ENCODE measurements around the gene TNC. TPM values are rescaled to one million over a fixed set of nuclear protein-coding genes. Genes with fewer than 3 reads are reported as not detected.

TNC gene
- total and polyA plus RNA-seq, 2 donors (not counting 1 experiment from before 2014, with no cell fraction given) = not detected

GRCh38 chr9:114988962-114989599, 128.9 kb downstream of the TNC start:
- no peak for TF ChIP-seq CTCF (IDR thresholded peaks at IDR 0.05)
- TF ChIP-seq EZH2 (IDR thresholded peaks at IDR 0.05; ENCODE audit: borderline replicate concordance, insufficient read depth, low read depth, low read length, poor library complexity, severe bottlenecking) = no peak
- ATAC-seq (ENCODE audit: low read depth) (no peak), DNase-seq (no peak)
- no peak overlapping the region for H3K27ac Mint-ChIP-seq
- Histone ChIP-seq H3K4me1 (ENCODE audit: control insufficient read depth in 2 of 2, insufficient read depth in 2 of 2, low read length in 2 of 2) (peaks cover 0 to 5% of the 10 kb centered on the region in 2 donors), H2AFZ (ENCODE audit: insufficient read depth, low read depth, low read length, poor library complexity, severe bottlenecking) (no peak overlapping the region), H3K27ac (ENCODE audit: low read length in 2 of 2) (no peak overlapping the region), H3K9ac (ENCODE audit: low read length) (no peak overlapping the region), H3K4me3 (ENCODE audit: control extremely low read depth in 1 of 5, extremely low read depth in 1 of 5, insufficient read depth in 1 of 5, low read depth in 2 of 5, low read length in 4 of 5) (no peak overlapping the region), H3K79me2 (ENCODE audit: control insufficient read depth, insufficient read depth, low read length) (no peaks in the 10 kb centered on the region), H3K27me3 (replicated peaks in 1 of 4; ENCODE audit: control extremely low read depth in 1 of 4, control insufficient read depth in 3 of 4, insufficient read depth in 4 of 4, low read length in 3 of 4) (no peaks in the 10 kb centered on the region), H3K36me3 (replicated peaks in 1 of 2; ENCODE audit: control extremely low read depth in 1 of 2, control insufficient read depth in 1 of 2, extremely low read depth in 1 of 2, insufficient read depth in 2 of 2, low read length in 1 of 2) (no peaks in the 10 kb centered on the region), H3K4me2 (replicated peaks; ENCODE audit: low read depth, low read length, poor library complexity, severe bottlenecking) (no peak overlapping the region), H4K20me1 (ENCODE audit: control insufficient read depth, insufficient read depth, low read length, poor library complexity, severe bottlenecking) (no peaks in the 10 kb centered on the region), H3K9me3 (ENCODE audit: control extremely low read depth in 1 of 3, control insufficient read depth in 2 of 3, insufficient read depth in 1 of 3, low read length in 2 of 3) (no peaks in the 10 kb centered on the region)
- ChIA-PET CTCF (interaction anchor here (1.8 kb wide), 1 partner anchor 308 kb away, joined by 6 read pairs; no protein-coding TSS in a partner anchor), POLR2A (no interaction called here)
- 61% methylated on average over 8 of the region's 8 CpGs for WGBS (ENCODE audit: insufficient coverage)
- intact Hi-C loops (cut with micrococcal nuclease) = no loop called here
- peaks cover under 1% of the 10 kb centered on the region for H3K27me3 Mint-ChIP-seq
- H3K4me3 Mint-ChIP-seq = no peak overlapping the region
- H3K9me3 Mint-ChIP-seq (ENCODE audit: insufficient read depth) = no peaks in the 10 kb centered on the region
- H3K4me1 Mint-ChIP-seq = peaks cover 5% of the 10 kb centered on the region

GRCh38 chr9:114987116-114987515, 130.8 kb downstream of the TNC start:
- Histone ChIP-seq H3K4me3 (ENCODE audit: control extremely low read depth in 1 of 5, extremely low read depth in 1 of 5, insufficient read depth in 1 of 5, low read depth in 2 of 5, low read length in 4 of 5) (no peak overlapping the region), H3K36me3 (replicated peaks in 1 of 2; ENCODE audit: control extremely low read depth in 1 of 2, control insufficient read depth in 1 of 2, extremely low read depth in 1 of 2, insufficient read depth in 2 of 2, low read length in 1 of 2) (no peaks in the 10 kb centered on the region), H4K20me1 (ENCODE audit: control insufficient read depth, insufficient read depth, low read length, poor library complexity, severe bottlenecking) (no peaks in the 10 kb centered on the region), H3K27ac (ENCODE audit: low read length in 2 of 2) (no peak overlapping the region), H3K4me1 (ENCODE audit: control insufficient read depth in 2 of 2, insufficient read depth in 2 of 2, low read length in 2 of 2) (peaks cover 0 to 5% of the 10 kb centered on the region in 2 donors), H3K9ac (ENCODE audit: low read length) (no peak overlapping the region), H3K27me3 (replicated peaks in 1 of 4; ENCODE audit: control extremely low read depth in 1 of 4, control insufficient read depth in 3 of 4, insufficient read depth in 4 of 4, low read length in 3 of 4) (no peaks in the 10 kb centered on the region), H2AFZ (ENCODE audit: insufficient read depth, low read depth, low read length, poor library complexity, severe bottlenecking) (no peak overlapping the region), H3K9me3 (ENCODE audit: control extremely low read depth in 1 of 3, control insufficient read depth in 2 of 3, insufficient read depth in 1 of 3, low read length in 2 of 3) (no peaks in the 10 kb centered on the region), H3K79me2 (ENCODE audit: control insufficient read depth, insufficient read depth, low read length) (no peaks in the 10 kb centered on the region), H3K4me2 (replicated peaks; ENCODE audit: low read depth, low read length, poor library complexity, severe bottlenecking) (no peak overlapping the region)
- Mint-ChIP-seq H3K4me1 (peaks cover 5% of the 10 kb centered on the region), H3K4me3 (no peak overlapping the region), H3K9me3 (ENCODE audit: insufficient read depth) (no peaks in the 10 kb centered on the region), H3K27me3 (peaks cover 3% of the 10 kb centered on the region), H3K27ac (no peak overlapping the region)
- intact Hi-C loops (cut with micrococcal nuclease) = no loop called here
- CTCF ChIA-PET = no interaction called here
- ATAC-seq (ENCODE audit: low read depth) = no peak
- POLR2A ChIA-PET = no interaction called here
- WGBS (ENCODE audit: insufficient coverage) = 100% methylated on average over 1 of the region's 1 CpG
- TF ChIP-seq CTCF (IDR thresholded peaks at IDR 0.05) (no peak), EZH2 (IDR thresholded peaks at IDR 0.05; ENCODE audit: borderline replicate concordance, insufficient read depth, low read depth, low read length, poor library complexity, severe bottlenecking) (no peak)
- DNase-seq = no peak

Data from B cell (primary cell).